ENCODE data around the gene PRM1.
A peak's percentile ranks its signal among the peaks of the same experiment; 100 is the strongest.

Gene PRM1

DNA sequence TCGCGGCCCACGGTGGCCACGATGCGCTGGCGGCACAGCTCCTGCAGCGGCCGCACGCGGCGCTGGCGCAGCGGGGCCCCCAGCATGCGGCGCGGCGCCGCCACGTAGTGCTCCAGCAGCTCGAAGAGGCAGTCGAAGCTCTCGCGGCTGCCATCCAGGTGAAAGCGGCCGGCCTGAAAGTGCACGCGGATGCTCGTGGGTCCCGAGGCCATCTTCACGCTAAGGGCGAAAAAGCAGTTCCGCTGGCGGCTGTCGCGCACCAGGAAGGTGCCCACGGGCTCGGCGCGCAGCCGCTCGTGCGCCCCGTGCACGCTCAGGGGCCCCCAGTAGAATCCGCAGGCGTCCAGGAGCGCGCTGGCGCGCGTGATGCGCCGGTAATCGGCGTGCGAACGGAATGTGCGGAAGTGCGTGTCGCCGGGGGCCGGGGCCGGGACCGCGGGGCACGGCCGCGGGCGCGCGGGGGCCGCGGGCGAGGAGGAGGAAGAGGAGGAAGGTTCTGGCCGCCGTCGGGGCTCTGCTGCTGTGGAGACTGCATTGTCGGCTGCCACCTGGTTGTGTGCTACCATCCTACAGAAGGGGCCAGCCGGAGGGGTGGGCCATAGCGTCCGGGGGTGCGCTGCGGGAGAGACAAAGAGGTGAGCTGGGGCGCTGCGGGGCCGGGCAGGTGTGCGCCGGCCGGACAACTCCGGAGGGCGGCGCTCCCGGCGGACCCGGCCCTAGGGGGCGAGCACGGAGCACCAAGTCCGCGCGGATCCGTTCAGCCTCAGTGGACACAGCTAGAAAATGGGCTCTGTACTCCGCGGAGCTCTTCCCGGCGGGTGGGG lies 26.0 kb downstream of the PRM1 start:
- no peaks in the 10 kb centered on the region for H3K27me3 ChIP-seq
- H3K4me2 ChIP-seq, result peak overlapping the region; percentile 98
- peaks cover 46% of the 10 kb centered on the region for H4K20me1 ChIP-seq
- H3K27ac ChIP-seq, result peak overlapping the region; percentile 79
- no peaks in the 10 kb centered on the region for H3K9me3 ChIP-seq
- peak overlapping the region; percentile 75 for H3K4me3 ChIP-seq
- no peaks in the 10 kb centered on the region for H3K36me3 ChIP-seq
- TF ChIP-seq Cebpa-rat (IDR thresholded peaks at IDR 0.05), result no peak
- peaks cover 73% of the 10 kb centered on the region for H3K4me1 ChIP-seq
- peak overlapping the region; percentile 85 for H3K9ac ChIP-seq

GRCh38 chr16:11253995-11254912 lies 26.9 kb downstream of the PRM1 start:
- H3K9ac ChIP-seq, result peak overlapping the region; percentile 85
- TF ChIP-seq Cebpa-rat (IDR thresholded peaks at IDR 0.05), result no peak
- H3K4me3 ChIP-seq, result peak overlapping the region; percentile 75
- no peaks in the 10 kb centered on the region for H3K9me3 ChIP-seq
- H3K36me3 ChIP-seq, result no peaks in the 10 kb centered on the region
- H3K4me1 ChIP-seq, result peaks cover 71% of the 10 kb centered on the region
- peaks cover 46% of the 10 kb centered on the region for H4K20me1 ChIP-seq
- peak overlapping the region; percentile 79 for H3K27ac ChIP-seq
- no peaks in the 10 kb centered on the region for H3K27me3 ChIP-seq
- peak overlapping the region; percentile 98 for H3K4me2 ChIP-seq

GRCh38 chr16:11253009-11253994 lies 27.8 kb downstream of the PRM1 start:
- Histone ChIP-seq H3K27ac (peak overlapping the region; percentile 79), H3K4me1 (peaks cover 67% of the 10 kb centered on the region), H3K9ac (peak overlapping the region; percentile 85), H3K9me3 (no peaks in the 10 kb centered on the region), H3K36me3 (no peaks in the 10 kb centered on the region), H3K27me3 (no peaks in the 10 kb centered on the region), H3K4me2 (peak overlapping the region; percentile 98), H3K4me3 (peak overlapping the region; percentile 75), H4K20me1 (peaks cover 46% of the 10 kb centered on the region)
- TF ChIP-seq Cebpa-rat (IDR thresholded peaks at IDR 0.05), result no peak

- H4K20me1 ChIP-seq, result peaks cover 46% of the 10 kb centered on the region
- no peaks in the 10 kb centered on the region for H3K27me3 ChIP-seq
- H3K4me3 ChIP-seq, result no peak overlapping the region
- H3K36me3 ChIP-seq, result no peaks in the 10 kb centered on the region
- peak overlapping the region; percentile 20; the same call in 1 of the 2 replicates for H3K9ac ChIP-seq
- no peaks in the 10 kb centered on the region for H3K9me3 ChIP-seq
- H3K4me1 ChIP-seq, result peaks cover 59% of the 10 kb centered on the region
- H3K4me2 ChIP-seq, result peak overlapping the region; percentile 98
- H3K27ac ChIP-seq, result no peak overlapping the region
- no peak for TF ChIP-seq Cebpa-rat (IDR thresholded peaks at IDR 0.05)
Observed at GRCh38 chr16:11252482-11252931, 28.6 kb downstream of the PRM1 start.

DNA sequence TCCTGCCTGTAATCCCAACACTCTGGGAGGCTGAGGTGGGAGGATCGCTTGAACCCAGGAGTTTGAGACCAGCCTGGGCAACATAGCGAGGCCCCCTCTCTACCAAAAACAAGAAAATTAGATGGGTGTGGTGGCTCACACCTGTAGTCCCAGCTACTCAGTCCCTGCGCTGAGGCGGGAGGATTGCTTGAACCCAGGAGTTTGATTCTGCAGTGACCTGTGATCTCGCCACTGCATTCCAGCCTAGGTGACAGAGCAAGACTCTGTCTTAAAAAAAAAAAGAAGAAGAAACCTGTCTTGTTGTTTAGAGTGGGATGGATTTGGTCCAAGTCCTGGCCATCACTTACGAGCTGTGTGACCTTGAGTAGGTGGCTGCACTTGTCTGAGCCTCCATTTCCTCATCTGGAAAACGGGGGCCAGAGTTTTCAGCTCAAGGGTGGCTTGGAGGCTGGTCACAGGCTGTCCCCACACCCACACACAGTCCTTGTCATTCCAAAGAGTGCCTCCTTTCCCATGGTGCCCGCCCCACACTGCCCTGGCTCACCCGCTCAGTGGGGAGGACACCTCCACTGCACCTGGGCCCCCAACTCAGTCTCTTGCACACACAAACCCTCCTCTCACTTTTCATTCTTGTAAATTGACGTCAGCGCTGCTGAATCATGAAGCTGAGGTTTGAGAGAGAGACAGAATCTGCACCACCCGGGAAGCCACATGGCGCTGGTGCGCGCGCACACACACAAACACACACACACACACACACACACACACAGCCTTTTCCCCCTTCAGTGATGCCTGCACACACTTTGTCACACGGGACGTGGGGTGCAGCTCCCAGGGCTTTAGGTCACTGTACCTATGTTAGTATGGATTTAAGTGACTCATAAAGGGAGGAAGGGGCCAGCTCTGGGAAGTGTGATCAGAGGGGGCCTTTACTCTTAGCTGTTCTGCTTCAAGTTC lies 29.3 kb downstream of the PRM1 start:
- Histone ChIP-seq H4K20me1 (peaks cover 46% of the 10 kb centered on the region), H3K27me3 (no peaks in the 10 kb centered on the region), H3K4me2 (peak overlapping the region; percentile 98), H3K36me3 (no peaks in the 10 kb centered on the region), H3K9me3 (no peaks in the 10 kb centered on the region), H3K4me3 (no peak overlapping the region), H3K4me1 (peaks cover 52% of the 10 kb centered on the region), H3K9ac (peak overlapping the region; percentile 20; the same call in 1 of the 2 replicates), H3K27ac (0 out of 2 replicates have a peak overlapping the region, but pooled peaks have one; percentile 35)
- TF ChIP-seq Cebpa-rat (IDR thresholded peaks at IDR 0.05), result no peak

GRCh38 chr16:11250786-11251524 lies 30.2 kb downstream of the PRM1 start:
- no peak overlapping the region for H3K27ac ChIP-seq
- H3K4me1 ChIP-seq, result peaks cover 49% of the 10 kb centered on the region
- H3K36me3 ChIP-seq, result no peaks in the 10 kb centered on the region
- no peak overlapping the region for H3K9ac ChIP-seq
- no peak for TF ChIP-seq Cebpa-rat (IDR thresholded peaks at IDR 0.05)
- peaks cover 46% of the 10 kb centered on the region for H4K20me1 ChIP-seq
- H3K27me3 ChIP-seq, result no peaks in the 10 kb centered on the region
- no peak overlapping the region for H3K4me3 ChIP-seq
- H3K4me2 ChIP-seq, result no peak overlapping the region
- no peaks in the 10 kb centered on the region for H3K9me3 ChIP-seq

- Histone ChIP-seq H3K4me3 (no peak overlapping the region), H4K20me1 (peaks cover 42% of the 10 kb centered on the region), H3K36me3 (no peaks in the 10 kb centered on the region), H3K4me1 (peaks cover 48% of the 10 kb centered on the region), H3K27ac (no peak overlapping the region), H3K27me3 (no peaks in the 10 kb centered on the region), H3K4me2 (no peak overlapping the region), H3K9ac (no peak overlapping the region), H3K9me3 (no peaks in the 10 kb centered on the region)
- TF ChIP-seq Cebpa-rat (IDR thresholded peaks at IDR 0.05), result no peak
Observed at GRCh38 chr16:11250091-11250785, 30.9 kb downstream of the PRM1 start.

All from BLaER1 (cell line).